Fibroblast of lung (primary cell): ENCODE measurements around the gene ACTR1B.

Experiments used
- EZH2 ChIP-seq: IDR thresholded peaks from 2 replicates; pipeline ENCODE4 v1.5.1; 2012; ENCODE audit warnings: low read length, control low read depth, mild to moderate bottlenecking; ENCODE audit errors: missing control alignments
- TF ChIP-seq, protein P1 (sequence below), 2 donors: IDR thresholded peaks in 1 of 2; conservative IDR thresholded peaks in 1 of 2; 1 replicate in 1 of 2; 2 replicates in 1 of 2; pipeline ENCODE4 v1.5.1; 2011 to 2012; ENCODE audit warnings: low read length in 2 of 2, control low read depth in 1 of 2, inconsistent platforms in 1 of 2, low read depth in 1 of 2, mild to moderate bottlenecking in 1 of 2

DNA sequence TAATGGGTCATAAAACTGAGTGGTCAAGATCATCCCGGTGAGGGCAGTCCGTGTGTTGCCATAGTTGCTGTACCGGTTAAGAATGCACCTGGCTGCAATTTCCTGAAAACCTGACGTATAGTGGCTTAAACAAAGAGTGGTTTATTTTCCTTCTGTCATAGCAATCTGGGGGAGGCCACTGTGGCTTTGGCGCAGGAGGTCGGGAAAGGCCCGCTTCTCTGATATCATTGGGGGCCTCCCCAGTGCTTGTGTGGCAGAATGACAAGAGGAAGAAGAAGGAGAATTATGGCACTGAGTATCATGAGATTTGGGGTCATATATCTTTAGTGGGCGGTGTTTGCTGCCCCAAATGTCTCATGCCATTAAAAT, 10.1 kb upstream of the ACTR1B start:
- TF ChIP-seq, protein P1, sequence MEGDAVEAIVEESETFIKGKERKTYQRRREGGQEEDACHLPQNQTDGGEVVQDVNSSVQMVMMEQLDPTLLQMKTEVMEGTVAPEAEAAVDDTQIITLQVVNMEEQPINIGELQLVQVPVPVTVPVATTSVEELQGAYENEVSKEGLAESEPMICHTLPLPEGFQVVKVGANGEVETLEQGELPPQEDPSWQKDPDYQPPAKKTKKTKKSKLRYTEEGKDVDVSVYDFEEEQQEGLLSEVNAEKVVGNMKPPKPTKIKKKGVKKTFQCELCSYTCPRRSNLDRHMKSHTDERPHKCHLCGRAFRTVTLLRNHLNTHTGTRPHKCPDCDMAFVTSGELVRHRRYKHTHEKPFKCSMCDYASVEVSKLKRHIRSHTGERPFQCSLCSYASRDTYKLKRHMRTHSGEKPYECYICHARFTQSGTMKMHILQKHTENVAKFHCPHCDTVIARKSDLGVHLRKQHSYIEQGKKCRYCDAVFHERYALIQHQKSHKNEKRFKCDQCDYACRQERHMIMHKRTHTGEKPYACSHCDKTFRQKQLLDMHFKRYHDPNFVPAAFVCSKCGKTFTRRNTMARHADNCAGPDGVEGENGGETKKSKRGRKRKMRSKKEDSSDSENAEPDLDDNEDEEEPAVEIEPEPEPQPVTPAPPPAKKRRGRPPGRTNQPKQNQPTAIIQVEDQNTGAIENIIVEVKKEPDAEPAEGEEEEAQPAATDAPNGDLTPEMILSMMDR (conservative IDR thresholded peaks at IDR 0.05 in 1 of 2, IDR thresholded peaks at IDR 0.05 in 1 of 2; ENCODE audit: low read depth in 1 of 2, low read length in 2 of 2): no peak
- no peak for TF ChIP-seq EZH2
